ENCODE results near the gene KRTAP5-3.
"Not testable (repeated sequence)": the region's sequence is repeated elsewhere in the genome, so short reads cannot be mapped to it uniquely, and the experiment has no call there.

KRTAP5-3 gene, protein sequence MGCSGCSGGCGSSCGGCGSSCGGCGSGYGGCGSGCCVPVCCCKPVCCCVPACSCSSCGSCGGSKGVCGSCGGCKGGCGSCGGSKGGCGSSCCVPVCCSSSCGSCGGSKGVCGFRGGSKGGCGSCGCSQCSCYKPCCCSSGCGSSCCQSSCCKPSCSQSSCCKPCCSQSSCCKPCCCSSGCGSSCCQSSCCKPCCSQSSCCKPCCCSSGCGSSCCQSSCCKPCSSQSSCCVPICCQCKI

GRCh38 chr11:1608363-1608762 is at the start of gene KRTAP5-3:
TSS of gene KRTAP5-3 (minus strand) at chr11:1608463. CDS start at chr11:1608385, 78 bp downstream.
- DNase-seq, result no peak

GRCh38 chr11:1656670-1657069 is 48.4 kb upstream of the KRTAP5-3 start:
- DNase-seq, result no peak

DNA sequence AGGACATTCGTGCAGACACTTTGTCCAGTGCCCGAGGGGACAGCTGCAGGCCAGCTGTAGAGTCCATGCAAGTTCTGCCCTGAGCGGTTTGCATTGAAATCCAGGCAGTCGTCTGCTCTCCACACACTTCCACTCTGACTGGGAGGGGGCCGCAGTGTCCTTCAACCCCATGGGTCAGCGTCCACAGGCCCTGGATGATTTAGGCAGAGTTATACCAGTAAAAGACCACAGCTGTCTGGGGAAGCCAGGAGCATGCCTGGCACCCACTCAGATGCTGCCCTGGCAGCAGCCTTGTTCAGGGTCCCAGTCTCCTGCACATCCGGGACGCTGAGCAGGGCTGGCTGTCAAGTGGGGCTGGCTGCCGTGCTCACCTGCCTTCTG is 47.8 kb upstream of the KRTAP5-3 start:
- DNase-seq, result no peak

DNA sequence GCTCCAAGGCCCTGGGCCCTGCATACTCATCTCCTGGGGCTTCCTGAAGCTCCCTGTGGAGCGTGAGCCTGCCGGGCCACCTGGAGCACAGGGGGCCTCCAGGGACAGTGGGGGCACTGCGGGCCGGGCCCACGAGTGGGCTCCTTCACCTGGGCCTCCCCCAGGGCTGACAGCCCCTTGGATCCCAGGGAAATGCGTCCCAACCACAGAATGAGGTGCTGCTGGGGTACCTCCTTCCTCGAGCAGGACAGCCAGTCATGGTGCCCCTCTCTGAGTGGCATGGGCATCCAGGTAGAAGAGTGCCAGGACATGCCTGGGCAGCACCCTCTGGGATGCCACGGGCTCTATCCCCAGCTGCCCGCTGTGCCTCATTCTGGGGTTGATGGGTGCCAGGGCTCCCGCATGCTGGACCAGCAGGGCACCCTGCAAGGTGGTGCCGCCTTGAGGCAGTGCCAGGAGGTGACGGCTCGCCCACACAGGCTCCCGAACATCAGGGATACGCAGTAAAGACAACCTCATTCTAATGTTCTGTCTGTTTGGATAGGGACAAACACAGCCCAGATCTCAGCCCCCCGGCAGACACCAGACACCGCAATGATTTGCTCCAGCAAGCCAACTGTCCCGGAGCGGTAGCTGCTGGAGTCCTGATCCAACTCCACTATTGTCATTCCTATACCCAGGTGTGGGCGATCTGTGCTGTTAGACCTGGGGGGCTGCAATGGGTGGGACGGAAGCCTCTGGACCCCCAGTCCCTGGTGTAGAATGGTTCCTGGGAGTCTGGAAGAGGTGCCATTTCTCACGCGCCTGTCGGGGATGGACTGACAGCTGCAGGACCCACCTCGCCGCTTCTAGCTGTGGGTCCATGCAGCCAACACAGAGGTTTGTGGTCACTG is 47.2 kb upstream of the KRTAP5-3 start:
- peak in 1 of 2 donors; percentile 3 for DNase-seq

- no peak for DNase-seq
Observed at GRCh38 chr11:1654388-1655167, 46.3 kb upstream of the KRTAP5-3 start.

GRCh38 chr11:1653541-1654387 is 45.5 kb upstream of the KRTAP5-3 start:
- no peak for DNase-seq

- peak; percentile 71 to 73 for DNase-seq
Observed at GRCh38 chr11:1652771-1653540, 44.7 kb upstream of the KRTAP5-3 start.

GRCh38 chr11:1652442-1652770 is 44.1 kb upstream of the KRTAP5-3 start:
- DNase-seq, result no peak

DNA sequence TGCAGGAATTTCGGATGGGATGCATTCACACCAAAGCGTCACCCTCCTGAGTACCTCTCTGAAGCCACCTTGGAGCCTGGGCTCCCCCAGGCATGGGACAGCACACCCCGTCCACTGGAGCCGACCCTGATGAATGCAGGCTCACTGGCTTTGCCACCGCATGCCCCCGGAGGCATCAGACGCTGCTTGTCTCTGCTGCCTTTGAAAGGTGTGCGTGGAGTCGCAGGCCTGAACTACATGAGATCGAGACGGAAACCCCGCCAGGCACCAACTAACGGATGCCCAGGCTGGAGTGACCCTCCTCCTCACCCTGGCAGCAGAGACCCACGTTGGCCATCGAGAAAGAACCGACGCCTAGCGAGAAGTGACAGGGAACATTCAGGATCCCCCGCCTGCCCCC is 43.8 kb upstream of the KRTAP5-3 start:
- DNase-seq, result no peak

DNA sequence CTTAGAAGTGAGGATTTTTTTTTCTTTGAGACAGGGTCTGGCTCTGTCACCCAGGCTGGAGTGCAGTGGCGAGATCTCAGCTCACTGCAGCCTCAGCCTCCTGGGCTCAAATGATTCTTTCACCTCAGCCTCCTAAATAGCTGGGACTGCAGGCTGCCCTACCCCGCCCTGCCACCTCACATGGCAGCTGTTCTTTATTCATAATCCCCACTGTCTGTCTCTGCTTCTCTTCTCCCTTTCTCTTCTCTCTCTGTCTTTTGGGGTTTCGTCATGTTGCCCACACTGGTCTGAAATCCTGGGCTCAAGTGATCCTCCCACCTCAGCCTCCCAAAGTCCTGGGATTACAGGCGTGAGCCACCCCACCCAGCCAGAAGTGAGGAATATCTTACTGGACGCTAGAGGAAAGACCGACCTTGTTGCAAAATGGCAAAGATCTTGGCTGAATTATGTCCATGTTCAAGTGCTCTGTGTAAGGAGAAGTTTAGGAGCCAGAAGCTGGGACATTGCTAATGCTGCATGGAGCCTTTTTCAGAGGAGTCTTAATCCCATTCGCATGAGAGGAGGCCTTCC is 43.2 kb upstream of the KRTAP5-3 start:
- DNase-seq, result no peak

GRCh38 chr11:1650918-1651262 is 42.6 kb upstream of the KRTAP5-3 start:
- DNase-seq, result no peak

GRCh38 chr11:1650034-1650917 is 42.0 kb upstream of the KRTAP5-3 start:
- DNase-seq, result no peak

DNA sequence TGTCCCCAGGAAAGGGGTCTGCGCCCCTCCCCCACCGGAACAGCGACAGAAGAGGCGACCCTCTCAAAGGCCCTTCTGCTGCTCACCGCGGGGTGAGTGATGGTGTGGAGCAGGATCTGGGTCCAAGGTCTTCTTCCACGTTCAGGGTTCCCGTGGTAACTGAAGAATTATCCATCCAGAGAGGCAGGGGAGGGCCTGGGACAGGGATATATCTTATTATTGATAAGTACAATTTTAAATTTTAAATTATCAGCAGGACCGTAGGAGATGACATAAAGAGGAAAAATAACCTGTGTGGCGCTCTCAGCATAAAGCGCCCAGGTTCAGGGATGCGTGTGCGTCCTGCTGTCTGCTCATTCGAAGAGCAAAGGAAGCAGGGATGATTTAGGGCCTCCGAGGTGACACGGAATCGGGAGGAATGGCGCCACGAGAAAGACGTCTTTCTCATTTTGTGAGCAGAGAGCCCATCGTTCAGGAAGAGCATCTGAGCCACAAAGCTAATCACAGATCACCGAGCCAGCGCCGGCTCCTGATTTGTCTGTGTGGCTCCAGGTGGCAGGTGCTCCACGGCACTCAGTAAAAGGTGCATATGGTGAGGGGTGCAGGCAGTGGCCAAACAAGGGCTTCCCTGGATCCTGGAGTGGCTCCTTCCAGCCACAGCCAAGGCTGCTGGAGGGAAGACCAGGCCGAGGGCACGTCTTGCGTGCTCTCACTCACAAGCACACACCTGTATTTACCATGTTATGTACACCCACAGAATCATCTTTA is 40.6 kb upstream of the KRTAP5-3 start:
- no peak for DNase-seq

GRCh38 chr11:1647901-1648652 is 39.8 kb upstream of the KRTAP5-3 start:
- no peak for DNase-seq

- not testable (repeated sequence) for DNase-seq
Observed at GRCh38 chr11:1646540-1646939, 38.3 kb upstream of the KRTAP5-3 start.

DNA sequence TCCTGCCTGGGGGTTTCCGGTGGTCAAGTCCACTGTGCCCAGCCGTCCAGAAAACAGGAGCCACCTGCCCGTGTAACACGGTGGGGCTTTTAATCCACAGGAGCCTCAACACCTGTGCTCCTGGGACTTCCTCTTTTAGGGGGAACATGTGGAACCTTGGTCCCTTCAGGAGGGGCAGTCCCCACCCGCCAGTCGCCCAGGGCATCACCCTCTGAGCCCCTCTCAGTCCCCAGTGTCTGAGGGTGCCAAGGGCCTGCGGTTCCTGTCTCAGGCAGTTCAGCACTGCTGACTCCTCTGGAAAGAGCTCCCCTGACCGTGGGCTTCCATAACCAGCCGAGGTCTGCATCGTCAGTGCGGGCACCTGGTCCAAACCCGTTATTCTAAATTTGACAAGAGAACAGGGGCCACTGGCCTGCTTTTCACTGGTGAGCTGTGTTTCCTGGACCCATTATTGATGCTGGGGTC is 37.1 kb upstream of the KRTAP5-3 start:
- no peak for DNase-seq

DNA sequence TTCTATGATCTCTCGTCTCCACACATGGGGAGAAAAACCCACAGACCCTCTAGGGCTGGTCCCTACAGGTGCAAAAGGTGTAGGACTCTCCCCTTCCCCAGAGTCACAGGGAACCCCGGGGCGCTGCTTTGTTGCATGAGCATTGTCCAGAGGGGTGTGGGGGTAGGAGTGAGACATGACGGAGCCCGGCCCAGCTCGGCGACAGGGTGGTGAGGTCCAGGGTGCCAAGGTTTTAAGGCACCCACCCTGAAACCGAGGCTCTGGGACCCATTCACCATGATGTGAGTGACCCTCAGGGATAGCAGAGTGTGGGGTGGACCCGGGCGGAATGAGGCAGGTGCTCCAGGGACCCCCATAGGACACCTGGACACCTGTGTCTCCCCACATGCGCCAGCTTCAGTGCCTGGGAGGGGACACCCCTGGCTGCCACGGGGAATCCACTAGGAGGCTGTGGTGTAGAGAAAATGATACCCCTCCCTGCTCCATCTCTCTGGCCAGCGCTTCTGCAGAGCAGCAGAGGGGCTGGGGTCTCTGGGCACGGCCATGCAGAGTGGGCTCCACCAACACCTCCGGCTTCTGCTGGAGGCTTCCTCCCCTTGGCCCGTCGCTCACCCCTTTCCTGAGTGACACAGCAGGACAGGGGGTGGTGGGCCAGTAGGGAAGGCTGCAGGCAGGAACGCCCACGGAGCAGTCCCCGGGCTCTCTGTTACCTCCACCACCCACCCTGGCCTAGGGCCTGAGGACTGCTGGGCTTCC is 36.5 kb upstream of the KRTAP5-3 start:
- DNase-seq, result no peak

GRCh38 chr11:1643146-1643690 is 35.0 kb upstream of the KRTAP5-3 start:
- no peak for DNase-seq
